22Rv1 (cell line): ENCODE measurements around the gene KIF20B.

Experiments used
- H3K27ac ChIP-seq: fragments of 450-650 bp; 2 replicates; pipeline ENCODE4 v1.5.1; 2017
- ZFX ChIP-seq: fragments of 450-650 bp; IDR thresholded peaks from 2 replicates; pipeline ENCODE4 v1.6.1; 2017; ENCODE audit warnings: antibody characterized with exemption, borderline replicate concordance
- TF ChIP-seq, protein P1 (sequence below): fragments of 450-650 bp; IDR thresholded peaks from 2 replicates; pipeline ENCODE4 v1.5.1; 2017; ENCODE audit warnings: mild to moderate bottlenecking

The KIF20B gene

DNA sequence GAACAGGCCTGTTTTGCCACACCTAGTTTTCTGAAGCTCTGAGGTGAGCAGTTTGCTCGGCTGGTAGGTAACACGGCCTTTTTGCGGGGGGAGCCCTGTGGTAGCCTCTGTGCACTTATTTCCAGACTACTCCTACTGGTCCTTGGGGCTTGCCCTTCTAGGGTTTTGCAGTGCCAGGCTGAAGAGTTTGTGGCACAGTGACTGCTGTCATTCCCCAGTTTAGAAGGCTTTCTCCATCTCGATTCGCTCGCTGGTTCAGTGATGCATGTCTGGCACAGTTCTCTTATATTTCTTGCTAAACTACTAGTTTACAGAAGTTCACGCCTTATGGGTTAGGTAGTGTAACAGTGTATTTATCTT, 711 bp downstream of the KIF20B start:
- TF ChIP-seq ZFX, result no peak
- TF ChIP-seq, protein P1, sequence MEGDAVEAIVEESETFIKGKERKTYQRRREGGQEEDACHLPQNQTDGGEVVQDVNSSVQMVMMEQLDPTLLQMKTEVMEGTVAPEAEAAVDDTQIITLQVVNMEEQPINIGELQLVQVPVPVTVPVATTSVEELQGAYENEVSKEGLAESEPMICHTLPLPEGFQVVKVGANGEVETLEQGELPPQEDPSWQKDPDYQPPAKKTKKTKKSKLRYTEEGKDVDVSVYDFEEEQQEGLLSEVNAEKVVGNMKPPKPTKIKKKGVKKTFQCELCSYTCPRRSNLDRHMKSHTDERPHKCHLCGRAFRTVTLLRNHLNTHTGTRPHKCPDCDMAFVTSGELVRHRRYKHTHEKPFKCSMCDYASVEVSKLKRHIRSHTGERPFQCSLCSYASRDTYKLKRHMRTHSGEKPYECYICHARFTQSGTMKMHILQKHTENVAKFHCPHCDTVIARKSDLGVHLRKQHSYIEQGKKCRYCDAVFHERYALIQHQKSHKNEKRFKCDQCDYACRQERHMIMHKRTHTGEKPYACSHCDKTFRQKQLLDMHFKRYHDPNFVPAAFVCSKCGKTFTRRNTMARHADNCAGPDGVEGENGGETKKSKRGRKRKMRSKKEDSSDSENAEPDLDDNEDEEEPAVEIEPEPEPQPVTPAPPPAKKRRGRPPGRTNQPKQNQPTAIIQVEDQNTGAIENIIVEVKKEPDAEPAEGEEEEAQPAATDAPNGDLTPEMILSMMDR, result no peak
- H3K27ac ChIP-seq, result peak overlapping the region; percentile 81

- no peak overlapping the region for H3K27ac ChIP-seq
- TF ChIP-seq ZFX, result no peak
- TF ChIP-seq, protein P1, result no peak
Observed at GRCh38 chr10:89705466-89705865, 4.1 kb downstream of the KIF20B start.

DNA sequence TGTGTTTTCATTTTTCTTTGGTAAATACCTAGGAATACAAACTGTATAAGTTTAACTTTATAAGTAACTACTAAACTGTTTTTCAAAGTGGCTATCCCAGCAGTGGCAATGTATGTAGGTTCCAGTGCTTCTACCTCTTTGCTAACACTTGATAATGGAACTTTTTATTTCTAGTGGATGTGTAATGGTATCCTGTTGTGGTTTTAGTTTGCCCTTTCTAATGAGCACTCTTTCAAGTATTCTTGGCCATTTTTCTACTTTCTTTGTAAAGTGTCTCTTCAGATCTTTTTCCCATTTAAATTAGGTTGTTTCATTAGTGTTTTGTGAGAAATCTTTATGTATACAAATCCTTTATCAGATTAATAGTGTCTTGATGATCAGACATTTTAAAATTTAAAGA, 4.6 kb downstream of the KIF20B start:
- no peak overlapping the region for H3K27ac ChIP-seq
- TF ChIP-seq, protein P1, result no peak
- TF ChIP-seq ZFX, result no peak

DNA sequence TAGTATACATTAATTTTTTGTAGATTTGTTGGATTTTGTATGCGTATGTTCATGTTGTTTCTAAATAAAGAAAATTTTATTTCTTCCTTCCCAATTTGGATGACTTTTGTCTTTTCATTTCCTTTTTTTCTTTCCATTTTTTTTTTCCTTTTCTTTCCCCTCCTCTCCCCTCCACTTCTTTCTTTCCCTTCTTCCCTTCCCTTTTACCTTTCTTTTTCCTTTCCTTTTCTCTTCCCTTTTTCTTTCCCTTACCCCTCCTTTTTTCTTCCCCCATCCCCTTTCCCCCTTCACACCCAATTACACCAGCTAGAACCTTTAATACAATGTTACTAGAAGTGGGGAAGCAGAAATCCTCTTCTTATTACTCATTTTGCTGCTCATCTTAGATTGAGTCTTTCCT, 6.0 kb downstream of the KIF20B start:
- no peak for TF ChIP-seq ZFX
- TF ChIP-seq, protein P1, result no peak
- no peak overlapping the region for H3K27ac ChIP-seq

DNA sequence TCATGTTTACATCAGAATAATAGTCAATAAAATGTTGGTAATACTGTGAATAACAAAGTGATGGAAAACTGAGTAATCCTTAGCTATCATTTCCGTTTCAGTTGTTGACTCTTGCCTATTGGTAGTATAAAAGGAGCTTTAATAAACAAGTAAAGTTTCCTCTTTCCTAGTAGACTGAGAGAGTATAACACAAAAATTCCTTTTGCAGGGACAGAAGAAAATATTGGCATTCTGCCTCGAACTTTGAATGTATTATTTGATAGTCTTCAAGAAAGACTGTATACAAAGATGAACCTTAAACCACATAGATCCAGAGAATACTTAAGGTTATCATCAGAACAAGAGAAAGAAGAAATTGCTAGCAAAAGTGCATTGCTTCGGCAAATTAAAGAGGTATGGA, 9.4 kb downstream of the KIF20B start:
- TF ChIP-seq, protein P1, result no peak
- no peak for TF ChIP-seq ZFX
- no peak overlapping the region for H3K27ac ChIP-seq

GRCh38 chr10:89734616-89735015, 33.2 kb downstream of the KIF20B start:
- no peak overlapping the region for H3K27ac ChIP-seq
- TF ChIP-seq ZFX, result no peak
- TF ChIP-seq, protein P1, result no peak

DNA sequence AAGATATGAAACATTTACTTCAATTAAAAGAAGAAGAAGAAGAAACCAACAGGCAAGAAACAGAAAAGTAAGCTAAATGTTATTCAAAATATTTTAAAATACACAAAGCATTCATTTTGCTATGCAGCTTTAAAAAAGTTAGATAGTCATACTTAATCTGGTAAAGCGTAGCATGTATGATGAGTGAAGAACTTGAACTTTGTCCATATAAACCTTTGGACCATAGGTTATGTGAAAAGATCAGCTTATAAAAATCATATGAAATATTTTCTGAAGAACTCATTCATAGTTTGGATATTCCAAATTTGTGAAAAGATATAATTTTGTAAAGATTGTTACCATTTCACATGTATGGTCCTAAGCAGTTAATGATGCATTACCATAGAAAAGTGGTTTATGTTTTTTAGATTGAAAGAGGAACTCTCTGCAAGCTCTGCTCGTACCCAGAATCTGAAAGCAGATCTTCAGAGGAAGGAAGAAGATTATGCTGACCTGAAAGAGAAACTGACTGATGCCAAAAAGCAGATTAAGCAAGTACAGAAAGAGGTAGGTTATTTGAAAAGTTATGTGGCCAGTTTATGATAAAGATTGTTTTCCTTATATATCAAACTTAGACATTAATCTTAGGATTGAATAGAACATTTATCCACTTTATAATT, 37.3 kb downstream of the KIF20B start:
- no peak for TF ChIP-seq ZFX
- TF ChIP-seq, protein P1, result no peak

More for the DNA sequence above, 37.3 kb downstream of the KIF20B start:
- no peak overlapping the region for H3K27ac ChIP-seq
